Left hindlimb (tissue), 1 donor: Measurements from ENCODE around the gene WNT9A.
"Not testable (repeated sequence)": the region's sequence is repeated elsewhere in the genome, so short reads cannot be mapped to it uniquely, and the experiment has no call there.

Experiments used
- DNase-seq: peaks from one replicate; pipeline ENCODE4 v3.0.0-alpha.2; 2018

The WNT9A gene

DNA sequence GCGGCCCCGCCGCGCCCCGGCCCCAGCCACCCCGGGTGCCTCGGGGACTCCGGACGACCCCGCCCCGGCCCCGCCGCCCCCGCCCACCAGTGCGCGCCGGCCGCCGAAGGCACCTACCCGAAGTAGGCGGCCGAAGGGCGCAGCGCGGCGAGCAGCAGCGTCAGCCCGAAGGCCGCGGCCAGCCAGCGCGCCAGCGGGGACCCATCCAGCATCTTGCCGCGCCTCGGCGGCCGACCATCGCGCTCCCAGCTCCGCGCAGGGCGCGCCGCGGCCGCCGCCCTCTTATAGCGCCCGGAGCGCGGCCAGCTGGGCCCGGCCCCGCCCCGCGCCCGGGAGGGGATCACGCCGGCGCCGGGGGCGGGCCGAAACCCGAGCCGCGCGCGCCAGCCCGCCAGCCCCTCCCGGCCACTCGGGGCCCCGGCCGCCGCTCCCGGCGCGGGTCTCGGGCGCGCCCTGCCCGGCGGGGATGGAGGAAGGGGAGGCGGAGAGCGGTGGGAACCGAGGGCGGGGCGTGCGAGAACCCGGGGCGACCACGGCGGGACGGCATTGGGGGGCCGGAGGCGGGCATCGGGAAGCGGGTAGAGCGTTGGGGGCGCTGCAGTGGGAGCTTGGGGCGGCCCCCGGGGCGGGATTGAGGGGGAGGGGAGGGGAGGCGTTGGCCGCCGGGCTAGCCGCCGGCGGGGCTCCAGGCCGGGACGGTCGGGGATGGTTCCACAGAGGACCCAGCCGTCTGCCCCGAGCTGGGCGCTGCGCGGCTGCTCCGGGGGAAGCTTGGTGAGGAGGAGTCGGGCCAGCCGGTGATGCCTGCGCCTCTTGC, at the start of gene WNT9A:
Gene WNT9A (minus strand): TSS at position 257 of the 817 bp plus-strand sequence. CDS start 45 bp downstream, at position 212.
- peak; percentile 82 for DNase-seq

- DNase-seq = no peak
Measured at GRCh38 chr1:227996187-227996950, 48.6 kb upstream of the WNT9A start.

DNA sequence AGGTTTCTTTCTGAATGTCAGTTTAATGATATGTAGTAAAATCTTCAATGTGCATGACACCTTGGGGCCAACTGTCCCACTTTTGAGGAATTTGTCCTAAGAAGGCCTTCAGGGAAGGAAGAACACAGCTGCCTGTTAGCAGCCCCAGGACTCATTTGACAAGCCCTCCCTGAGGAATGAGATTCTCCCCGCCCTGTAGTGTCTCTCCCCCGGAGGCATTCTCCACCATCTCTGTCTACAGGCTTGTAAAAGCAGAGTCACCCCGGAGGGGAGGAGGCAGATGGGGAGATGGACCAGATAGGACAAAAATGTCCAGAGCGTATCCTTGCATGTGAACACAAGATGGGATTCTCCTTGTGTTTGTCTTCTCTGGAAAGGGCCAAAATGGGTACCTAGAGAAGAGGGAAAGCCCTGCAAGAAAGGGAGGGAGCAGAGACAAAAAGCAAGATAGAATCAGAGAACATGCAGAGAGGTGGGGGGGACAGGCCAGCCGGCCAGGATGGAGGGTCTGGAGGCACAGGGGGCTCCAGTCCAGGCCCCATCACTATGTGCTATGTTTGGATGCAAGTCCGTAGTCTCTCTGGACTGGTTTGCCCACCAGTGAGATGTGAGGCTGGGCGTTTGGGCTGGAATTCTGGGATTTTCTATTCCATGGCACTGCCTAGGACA, 47.0 kb upstream of the WNT9A start:
- DNase-seq = no peak

DNA sequence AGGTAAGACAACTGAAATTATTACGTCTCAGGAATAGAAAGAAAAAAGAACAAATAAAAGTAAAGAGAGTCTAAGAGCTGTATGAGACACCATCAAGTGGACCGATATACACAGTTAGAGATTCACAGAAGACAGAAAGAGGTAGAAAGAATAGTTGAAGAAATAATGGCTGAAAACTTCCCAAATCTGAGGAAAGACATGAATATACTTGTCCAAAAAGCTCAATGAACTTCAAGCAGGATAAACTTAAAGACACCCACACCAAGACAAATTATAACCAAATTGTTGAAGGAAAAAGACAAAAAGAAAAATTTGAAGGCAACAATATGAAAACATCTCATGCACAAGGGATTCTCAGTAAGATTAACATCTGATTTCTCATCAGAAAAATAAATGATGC, 39.4 kb upstream of the WNT9A start:
- DNase-seq = no peak

DNA sequence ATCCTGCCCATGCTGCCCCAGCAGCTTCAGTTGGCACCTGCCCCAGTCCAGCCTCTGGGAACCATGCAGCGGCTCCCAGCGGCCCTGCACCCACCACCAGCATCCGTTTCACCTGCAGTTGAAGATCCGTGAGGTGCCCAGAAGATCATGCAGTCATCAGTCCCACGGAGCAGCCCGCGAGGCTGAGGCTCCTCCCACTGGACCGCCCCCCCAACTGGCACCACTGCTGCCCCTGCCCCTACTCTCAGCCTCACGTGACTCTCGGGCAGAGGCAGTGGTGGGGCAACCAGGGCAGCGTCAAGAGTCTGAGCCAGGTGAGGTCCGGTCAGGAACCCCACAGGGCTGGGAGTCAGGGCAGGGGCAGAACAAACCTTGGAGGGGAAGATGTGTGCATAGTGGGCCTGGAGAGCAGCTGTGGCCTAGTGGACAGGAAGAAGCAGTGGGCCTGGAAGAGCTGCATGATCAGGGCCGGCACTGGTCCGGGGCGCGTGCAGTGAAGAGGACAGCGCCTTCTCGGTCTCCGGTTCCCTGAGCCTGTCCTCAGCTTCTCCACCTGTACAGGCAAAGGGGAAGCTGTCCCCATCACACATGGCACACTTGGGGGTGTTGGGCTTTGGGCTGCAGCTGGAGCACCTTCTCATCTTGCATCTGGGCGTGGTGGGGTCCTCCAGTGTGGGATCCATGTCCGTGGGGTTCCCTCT, 28.0 kb upstream of the WNT9A start:
- not testable (repeated sequence) for DNase-seq

- not testable (repeated sequence) for DNase-seq
Measured at GRCh38 chr1:227973724-227974288, 26.1 kb upstream of the WNT9A start.

GRCh38 chr1:227972843-227973374, 25.2 kb upstream of the WNT9A start:
- peak; percentile 39 for DNase-seq

DNA sequence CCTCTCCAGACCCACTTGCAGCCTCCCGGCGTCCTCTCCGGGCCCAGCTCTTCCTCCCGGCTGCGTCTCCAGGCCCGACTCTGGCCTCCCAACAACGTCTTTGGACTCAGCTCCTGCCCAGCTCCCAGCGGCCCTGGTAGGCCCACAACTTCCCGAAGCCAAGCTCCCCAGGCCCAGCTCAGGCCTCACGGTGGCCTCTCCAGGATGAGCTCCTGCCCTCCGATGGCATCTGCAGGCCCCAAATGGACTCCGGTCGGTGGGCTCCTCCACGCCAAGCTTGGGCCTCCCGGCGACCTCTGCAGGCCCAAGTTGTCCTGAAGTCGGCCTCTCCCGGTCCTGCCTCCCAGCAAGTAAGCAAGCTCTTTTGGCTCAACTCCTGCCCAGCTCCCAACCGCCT, 24.5 kb upstream of the WNT9A start:
- DNase-seq = not testable (repeated sequence)

GRCh38 chr1:227971643-227972282, 24.0 kb upstream of the WNT9A start:
- peak; percentile 34 for DNase-seq

GRCh38 chr1:227971216-227971615, 23.5 kb upstream of the WNT9A start:
- not testable (repeated sequence) for DNase-seq

DNA sequence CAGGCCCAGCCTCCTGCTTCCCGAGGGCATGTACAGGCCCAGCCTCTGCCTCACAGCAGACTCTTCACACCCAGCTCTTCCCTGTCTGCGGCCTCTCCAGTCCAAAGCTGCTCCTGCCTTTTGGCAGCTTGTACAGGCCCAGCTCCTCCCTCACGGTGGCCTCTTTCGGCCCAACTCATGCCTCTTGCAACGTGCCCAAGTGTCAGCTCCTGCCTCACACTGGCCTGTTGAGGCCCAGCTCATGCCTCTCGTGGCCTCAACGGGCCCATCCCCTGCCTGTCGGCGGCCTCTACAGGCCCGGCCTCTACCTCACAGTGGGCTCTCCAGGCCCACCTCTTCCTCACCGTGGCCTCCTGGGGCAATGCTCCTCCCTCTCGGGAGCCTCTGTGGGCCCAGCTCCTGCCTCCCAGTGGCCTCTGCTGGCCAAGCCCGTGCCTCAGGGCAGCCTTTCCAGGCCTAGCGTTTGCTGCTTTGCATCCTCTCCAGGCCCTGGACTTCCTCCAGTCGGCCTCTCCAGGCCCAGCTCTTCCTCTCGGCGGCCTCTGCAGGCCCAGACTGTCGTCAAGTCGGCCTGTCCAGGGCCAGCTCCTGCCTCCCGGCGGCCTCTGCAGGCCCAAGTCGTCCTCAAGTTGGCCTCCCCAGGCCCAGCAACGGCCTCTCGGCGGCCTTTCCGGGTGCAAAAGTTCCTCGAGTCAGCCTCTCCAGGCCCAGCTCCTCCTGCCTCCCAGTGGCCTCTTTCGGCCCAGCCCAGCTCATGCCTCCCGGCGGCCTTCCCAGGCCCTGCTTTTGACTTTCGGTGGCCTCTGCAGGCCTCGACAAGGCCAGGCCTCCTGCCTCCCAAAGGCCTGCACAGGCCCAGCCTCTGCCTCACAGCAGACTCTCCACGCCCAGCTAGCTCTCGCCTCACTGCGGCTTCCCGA, 22.6 kb upstream of the WNT9A start:
- not testable (repeated sequence) for DNase-seq

DNA sequence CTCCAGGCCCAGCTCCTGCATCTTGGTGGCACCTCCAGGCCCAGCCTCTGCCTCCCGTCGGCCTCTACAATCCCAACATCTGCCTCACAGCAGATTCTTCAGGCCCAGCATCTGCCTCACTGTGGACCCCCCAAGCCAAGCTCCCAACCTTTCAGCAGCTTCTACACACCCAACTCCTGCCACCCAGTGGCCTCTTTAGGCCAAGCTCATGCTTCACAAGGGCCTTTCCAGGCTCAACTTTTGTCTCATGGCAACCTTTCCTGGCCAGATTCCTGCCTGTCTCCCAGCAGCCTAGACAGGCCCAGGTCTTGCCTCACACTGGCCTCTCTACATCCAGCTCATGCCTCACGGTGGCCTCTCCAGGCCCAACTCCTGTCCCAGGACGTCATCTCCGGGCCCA, 20.1 kb upstream of the WNT9A start:
- not testable (repeated sequence) for DNase-seq

DNA sequence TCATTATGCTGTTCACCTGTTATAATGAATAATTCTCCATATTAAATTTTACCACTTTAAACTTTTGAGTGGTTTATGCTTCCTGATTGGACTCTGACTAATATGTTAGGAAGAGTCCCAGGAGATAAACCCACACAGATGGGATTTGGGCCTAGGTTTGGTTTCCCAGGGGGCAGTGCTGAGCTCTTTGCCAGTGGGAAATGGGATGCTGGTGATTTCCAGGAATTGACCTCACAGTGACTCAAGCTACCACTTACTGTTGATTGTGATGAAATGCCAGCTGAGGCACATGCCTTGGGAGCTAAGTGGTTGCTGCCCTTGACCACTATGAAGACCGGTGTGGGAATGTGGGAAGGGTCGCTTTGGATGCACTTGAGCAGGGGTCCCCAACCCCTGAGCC, 19.0 kb upstream of the WNT9A start:
- DNase-seq = not testable (repeated sequence)

DNA sequence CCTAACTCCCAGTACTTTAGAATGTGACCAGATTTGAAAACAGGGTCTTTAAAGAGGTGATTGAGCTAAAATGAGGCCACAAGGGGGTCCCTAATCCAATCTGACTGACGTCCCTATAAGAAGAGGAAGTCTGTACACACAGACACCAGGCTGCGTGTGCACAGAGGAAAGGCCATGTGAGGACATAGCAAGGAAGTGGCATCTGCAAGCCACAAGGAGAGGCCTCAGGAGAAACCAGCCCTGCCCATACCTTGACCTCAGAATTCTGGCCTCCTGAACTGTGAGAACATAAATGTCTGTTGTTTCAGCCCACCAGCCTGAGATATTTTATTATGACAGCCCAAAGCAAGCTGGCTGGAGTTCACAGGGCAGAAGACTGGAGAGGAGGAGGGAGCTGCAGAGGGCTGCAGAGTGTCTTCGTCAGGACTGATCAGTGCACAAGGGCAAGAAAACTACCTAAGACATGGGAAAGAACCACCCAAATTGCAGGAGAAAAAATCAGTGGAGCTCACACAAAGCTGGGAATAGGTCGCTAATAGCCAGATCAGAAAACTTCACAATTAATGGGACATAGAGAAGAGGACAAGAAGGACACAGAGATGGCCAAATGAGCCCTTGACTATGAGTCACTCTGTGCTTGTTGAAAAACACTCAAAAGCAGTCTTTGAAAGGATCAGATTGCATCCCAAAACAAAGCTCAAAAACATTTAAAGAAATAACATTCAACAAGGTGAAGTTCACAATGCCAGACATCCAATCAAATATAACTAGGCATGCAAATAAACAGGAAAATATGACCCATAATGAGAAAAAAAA, 14.1 kb upstream of the WNT9A start:
- DNase-seq = no peak

DNA sequence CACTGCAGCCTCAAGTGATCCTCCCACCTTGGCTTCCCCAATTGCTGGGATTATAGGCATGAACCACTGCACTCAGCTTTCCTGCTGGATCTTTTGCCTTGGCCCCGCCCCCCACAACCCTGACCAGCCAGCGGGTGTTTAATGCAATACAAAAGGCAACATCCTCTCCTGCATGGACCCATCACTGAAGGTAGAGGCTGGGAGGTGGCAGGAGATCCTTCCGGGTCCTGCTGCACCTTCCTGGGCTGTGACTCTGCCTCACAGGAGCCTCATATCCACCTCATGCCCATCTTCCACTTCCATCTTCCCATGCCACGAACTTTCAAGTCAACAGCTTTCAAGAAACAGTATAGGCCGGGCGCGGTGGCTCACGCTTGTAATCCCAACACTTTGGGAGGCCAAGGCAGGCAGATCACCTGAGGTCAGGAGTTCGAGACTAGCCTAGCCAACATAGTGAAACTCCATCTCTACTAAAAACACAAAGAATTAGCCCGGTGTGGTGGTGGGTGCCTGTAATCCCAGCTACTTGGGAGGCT, 11.7 kb upstream of the WNT9A start:
- no peak for DNase-seq

GRCh38 chr1:227958617-227959324, 11.0 kb upstream of the WNT9A start:
- no peak for DNase-seq

GRCh38 chr1:227955808-227956207, 8.1 kb upstream of the WNT9A start:
- DNase-seq = no peak

- DNase-seq = no peak
Measured at GRCh38 chr1:227954163-227954850, 6.6 kb upstream of the WNT9A start.
